GDM1 (cell line): ENCODE results near the gene KAZN.

Source experiments
- DNase-seq: peaks from one replicate; lab custom pipeline; 2025; lab: John Stamatoyannopoulos, UW

Gene KAZN

DNA sequence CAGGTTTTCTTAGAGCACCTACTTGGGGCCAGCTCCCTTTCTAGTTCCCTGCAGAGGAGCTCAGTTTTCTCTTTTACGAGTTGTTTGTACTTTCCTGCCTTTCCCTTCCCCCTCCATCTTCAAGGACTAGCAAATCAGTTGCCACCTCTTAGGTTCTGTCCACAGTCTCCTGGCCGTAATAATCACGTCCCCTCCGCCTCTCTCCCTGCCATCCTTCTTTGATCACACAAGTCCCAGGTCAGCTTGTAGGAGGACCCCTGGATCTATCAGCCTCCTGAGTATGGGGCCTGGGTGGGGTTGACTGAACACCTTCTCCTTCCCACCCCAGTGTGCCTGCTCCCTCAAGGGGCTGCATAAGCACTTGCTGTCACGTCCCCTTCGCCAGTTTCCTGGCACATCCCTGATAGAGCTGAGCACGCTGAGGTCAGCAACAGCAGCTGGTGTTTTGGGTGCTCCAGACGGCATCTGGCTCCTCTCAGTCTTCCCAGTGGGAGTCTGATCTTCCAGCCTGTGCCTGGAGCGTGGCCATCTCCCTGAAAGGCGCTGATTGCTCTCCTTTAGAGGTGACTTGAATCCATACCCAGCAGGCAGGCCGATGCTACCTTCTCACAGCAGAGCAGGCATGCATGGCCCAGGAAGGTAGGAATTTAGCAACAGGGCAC is 338.9 kb downstream of the KAZN start:
- no peak for DNase-seq

DNA sequence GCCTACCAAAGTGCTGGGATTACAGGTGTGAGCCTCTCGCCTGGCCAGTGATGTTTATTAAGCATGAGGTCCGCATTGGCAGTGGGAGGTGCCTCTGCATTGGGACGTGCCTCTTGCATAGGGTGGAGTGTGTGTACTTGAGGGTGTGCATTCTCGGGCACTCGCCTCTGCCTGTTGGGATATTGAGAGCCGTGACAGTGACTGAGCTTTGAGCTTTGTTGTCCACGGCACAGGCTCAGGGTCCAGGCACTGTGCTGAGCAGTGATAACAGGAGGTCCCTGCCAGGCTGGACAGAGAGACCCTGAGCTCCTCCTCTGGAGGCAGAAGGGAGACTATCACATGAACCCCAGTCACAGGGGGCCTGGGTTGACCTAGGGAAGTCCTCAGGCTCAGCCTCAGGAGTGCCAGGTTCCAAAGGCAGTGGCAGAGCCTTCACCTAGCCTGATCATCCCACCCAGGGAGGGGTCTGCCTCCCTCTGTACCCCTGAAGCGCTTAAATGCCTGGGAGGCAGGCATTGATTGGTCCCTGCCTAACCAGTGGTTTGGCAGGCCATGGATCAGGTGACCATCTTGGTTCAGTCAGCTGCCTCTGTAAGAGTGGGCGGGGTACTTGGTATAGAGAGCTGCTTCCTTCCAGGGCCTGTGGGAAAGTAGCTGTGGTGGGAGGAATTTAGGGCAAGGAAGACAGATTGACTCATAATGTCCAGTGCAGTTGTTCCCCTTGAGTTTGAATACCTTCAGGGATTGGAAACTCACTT is 341.2 kb downstream of the KAZN start:
- DNase-seq: no peak

- no peak for DNase-seq
Observed at GRCh38 chr1:14940285-14940870, 341.9 kb downstream of the KAZN start.

- DNase-seq: no peak
Observed at GRCh38 chr1:14941864-14942263, 343.4 kb downstream of the KAZN start.

DNA sequence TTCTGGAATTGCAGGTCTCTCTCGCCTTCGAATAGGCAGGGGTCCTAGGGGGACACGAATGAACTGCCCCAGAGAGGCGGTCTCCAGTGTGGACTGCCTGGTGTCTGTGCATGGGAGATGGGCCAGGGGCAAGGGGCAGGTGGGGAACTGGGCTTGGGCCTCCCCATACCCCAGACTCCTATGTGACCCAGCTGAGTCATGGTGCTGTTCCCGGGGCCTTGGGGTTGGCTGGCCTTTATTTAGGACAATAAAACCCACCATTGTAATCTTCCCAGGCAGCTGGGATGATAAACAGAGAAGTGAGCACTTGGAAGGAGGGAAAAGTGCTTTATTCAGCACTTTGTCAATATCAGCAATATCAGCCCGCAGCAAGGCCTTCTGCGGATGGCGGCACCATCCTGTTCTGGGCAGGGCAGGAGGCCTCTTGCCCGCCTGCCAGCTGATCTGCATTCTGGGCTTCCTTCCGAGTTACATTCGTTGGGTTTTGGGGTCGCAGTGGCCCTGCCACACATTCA is 346.0 kb downstream of the KAZN start:
- DNase-seq: no peak

DNA sequence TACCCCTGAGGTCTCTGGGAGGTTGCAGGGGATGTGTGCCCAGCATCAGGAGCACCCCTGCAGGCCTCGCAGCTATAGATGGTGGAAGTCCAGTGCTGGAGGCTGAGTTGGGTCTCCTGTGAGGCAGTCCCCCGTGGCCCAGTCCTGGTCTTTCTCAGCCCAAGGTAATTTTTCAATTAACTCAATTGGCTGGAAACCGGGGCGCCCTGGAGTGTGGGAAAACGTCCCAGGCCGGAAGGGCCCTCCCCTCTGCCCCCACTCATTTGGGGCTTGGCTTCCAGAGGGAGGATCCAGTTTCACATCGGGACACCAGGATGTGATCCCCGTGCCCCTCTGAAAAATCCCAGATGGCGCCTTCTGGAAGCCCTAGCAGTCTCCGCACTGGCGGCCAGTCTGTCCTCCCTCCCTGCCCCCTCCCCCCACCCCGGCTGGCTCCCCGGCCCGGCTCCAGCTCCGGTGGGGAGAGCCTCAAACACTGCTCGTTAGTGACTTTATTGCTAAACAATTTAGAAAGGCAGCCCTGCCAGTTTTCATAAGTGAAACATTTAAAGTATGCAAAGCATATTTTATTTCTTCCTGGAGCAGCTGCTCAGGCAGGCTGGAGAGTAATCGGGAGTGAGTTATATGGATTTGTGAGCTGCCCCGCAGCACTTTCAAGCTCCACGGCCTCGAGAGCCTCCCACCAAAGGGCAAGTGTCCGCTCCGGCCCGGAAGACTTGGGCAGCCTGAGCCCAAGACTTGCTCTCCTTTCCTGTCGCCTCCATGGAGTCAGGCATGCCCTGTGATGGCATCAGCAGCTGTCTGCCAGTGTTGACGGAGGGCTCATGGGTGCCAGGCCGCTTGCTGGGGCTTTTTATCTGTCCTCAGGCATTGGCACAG is 346.9 kb downstream of the KAZN start:
- DNase-seq: no peak

- no peak for DNase-seq
Observed at GRCh38 chr1:14946011-14946359, 347.5 kb downstream of the KAZN start.

DNA sequence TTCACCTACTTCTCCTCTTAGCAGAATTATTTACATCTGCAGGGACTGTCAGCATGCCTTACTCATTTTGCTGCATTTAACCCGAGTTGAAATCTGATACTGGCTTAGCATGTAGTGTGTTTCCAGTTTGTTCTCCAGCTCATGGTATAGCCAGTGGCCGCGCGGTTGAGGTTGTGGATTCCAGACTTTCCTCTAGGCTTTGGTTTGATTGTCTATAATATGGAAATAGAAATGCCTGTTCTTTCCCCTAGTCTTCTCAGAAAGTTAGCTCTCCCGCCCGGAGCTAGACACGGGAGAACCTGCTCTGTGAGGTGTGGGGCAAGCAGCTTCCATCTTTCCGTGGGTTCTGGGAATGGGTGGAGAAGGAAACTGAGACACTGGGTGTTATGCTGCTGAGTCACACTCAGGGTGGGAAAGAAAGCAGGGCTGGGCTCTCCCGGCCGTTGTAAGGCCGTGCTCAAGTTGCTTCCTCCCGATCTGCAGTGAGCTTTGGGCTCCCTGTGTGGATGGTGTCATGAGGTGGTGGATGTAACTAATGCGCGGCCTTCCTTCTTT is 348.3 kb downstream of the KAZN start:
- DNase-seq: no peak

- DNase-seq: no peak
Observed at GRCh38 chr1:14947421-14947820, 348.9 kb downstream of the KAZN start.

GRCh38 chr1:14948112-14948652 is 349.7 kb downstream of the KAZN start:
- DNase-seq: no peak

- no peak for DNase-seq
Observed at GRCh38 chr1:14949270-14949835, 350.9 kb downstream of the KAZN start.

DNA sequence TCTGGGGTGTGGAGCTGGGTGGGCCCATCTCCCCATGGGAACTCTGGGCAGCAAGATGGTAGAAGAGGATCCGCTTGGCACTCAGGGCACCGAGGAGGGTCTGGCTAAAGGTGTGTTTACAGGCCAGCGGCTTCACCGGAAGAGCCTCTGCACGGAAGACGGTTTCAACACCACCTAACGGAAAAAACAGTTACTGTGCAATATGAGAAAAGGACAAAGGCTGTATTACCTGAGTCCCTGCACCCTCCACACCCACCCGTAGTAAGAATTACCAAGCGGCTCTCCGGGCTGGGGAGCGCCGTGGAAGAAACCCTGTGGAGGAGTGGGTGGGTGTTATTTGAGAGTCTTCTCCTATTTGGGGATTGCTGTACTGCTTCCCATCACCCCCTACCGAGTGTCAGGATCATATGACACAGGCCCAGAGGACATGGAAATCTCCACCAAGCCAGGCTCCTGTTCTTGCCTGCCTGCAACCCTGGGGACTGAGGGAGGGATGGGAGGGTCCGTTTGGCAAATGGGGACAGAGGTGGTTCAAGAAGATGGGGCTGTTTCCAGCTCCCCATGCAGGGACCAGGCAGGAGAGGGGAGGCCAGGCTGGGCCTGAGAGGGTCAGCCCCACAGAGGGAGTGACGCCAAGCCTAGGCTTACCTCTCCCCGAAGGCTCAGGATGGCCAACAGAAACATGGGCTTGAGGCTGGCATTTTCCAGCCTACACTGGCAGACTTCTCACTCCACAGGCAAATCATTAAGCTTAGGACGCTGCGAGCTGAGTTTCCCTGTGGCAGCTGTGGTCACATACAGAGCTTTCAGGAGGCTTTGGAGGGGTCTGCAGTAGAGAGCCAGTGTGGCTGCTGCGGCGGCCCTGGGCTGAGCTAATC is 351.6 kb downstream of the KAZN start:
- DNase-seq: no peak

- DNase-seq: no peak
Observed at GRCh38 chr1:14951766-14952165, 353.3 kb downstream of the KAZN start.

DNA sequence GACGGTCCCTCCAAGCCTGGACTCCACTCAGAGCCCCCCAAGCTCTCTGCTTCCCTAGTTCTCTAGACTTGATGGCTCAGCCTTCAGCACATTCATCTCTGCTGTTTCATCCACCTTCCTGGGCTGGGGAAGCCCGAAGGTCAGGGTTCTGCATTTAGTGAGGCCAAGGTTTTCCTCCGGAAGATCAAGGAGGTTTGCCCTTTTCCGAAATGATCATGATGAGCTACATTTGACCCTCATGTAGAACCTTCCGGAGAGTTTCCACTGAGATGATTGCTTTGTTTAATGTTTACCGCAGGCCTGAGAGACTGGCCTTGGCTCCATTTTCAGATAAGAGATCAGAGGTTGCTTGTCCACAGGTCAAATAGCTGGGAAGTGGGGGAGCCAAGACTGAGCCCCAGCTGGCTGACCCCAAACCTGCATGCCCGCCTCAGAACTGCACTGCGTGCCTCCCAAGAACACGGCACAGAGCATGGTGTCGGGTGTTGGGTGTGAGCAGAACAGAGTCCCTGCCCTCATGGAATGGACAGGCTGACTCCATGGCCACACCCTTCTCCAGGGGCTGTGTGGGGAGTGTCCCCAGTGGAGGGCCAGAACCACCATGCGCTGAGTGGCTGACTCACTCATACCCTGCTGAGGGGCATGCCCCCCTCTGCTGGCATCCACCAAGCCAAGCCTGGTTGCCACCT is 354.3 kb downstream of the KAZN start:
- no peak for DNase-seq

DNA sequence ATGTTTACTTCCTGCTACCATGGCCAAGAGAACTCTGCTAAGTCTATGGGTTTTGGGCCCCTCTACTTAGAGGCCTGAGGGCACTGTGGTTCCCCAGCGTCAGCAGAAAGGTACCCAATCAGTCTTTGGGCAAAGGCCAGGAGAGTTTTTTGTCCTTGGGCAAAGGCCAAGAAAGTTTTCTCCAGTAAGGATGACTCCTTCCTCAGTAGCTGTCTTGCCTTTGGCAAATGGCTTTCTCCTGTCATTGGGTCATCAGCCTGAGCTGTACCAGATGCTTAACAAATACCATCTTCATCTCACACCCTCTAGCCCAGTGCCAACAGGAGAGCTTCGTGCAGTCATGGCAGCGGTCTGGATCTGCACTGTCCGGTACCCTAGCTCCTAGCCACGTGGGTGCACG is 355.7 kb downstream of the KAZN start:
- no peak for DNase-seq

GRCh38 chr1:14954930-14955329 is 356.4 kb downstream of the KAZN start:
- DNase-seq: no peak

GRCh38 chr1:14955402-14955801 is 356.9 kb downstream of the KAZN start:
- no peak for DNase-seq

- no peak for DNase-seq
Observed at GRCh38 chr1:14955976-14956375, 357.5 kb downstream of the KAZN start.

- DNase-seq: no peak
Observed at GRCh38 chr1:14956579-14957195, 358.2 kb downstream of the KAZN start.
